ENCODE results near the gene TMEM53. TPM values are rescaled to one million over a fixed set of nuclear protein-coding genes. Genes with fewer than 3 reads are reported as not detected.

TMEM53 gene
- total and polyA plus RNA-seq, 2 donors (not counting 1 experiment from before 2014, with no cell fraction given), result 8.1 to 11.6 TPM

DNA sequence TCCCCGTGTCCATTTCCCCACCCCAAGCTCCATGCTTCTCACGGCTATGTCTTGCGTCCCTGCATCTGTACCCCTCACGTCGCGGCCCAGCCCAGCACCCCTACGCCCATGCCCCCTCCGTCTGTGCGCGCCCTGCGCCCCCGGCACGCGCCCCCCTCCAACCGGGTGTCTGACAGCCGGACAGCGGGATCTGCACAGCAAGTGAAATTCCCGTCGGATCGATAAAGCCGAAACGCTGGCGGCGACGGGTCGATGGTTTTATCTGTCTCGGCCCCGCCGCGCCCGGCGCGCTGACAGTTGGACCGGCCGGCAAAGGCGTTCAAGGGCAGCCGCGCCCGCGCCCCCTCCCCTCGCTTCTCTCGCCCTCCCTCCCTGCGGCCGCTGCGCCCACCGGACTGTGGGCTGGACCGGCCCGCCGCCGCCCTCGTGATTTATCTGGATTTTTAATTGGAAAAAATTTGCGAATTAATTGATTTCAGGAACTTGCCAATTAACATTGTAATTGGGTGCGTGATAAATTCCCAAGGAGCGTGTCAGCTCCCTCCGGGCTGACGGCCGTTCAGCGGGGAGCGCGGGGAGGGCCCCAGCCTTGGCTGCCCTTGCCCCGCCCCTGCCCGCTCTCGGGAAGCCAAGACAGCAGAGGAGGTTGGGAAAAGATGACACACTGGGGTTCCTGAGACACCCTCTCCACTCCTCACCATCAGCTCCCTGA is 57.1 kb downstream of the TMEM53 start:
- Histone ChIP-seq H3K9me3 (ENCODE audit: control insufficient read depth, insufficient read depth, low read depth, low read length) (no peaks in the 10 kb centered on the region), H3K4me2 (ENCODE audit: extremely low read depth, insufficient read depth, low read length) (peak overlapping the region; percentile 78), H2AFZ (ENCODE audit: low read length) (peak overlapping the region; percentile 27), H3K79me2 (ENCODE audit: control insufficient read depth, insufficient read depth, low read length) (no peaks in the 10 kb centered on the region), H3K9ac (ENCODE audit: insufficient read depth, low read length) (peak overlapping the region; percentile 40), H3K4me1 (ENCODE audit: control insufficient read depth, extremely low read depth, insufficient read depth, low read length) (peaks cover 26% of the 10 kb centered on the region), H4K20me1 (ENCODE audit: control insufficient read depth, extremely low read depth, insufficient read depth, low read length) (no peaks in the 10 kb centered on the region), H3K36me3 (ENCODE audit: control insufficient read depth, insufficient read depth, low read length) (no peaks in the 10 kb centered on the region), H3K27me3 (ENCODE audit: control insufficient read depth, insufficient read depth, low read length) (no peaks in the 10 kb centered on the region), H3K27ac (ENCODE audit: insufficient read depth, low read length) (no peak overlapping the region), H3K4me3 (replicated peaks in 1 of 4; ENCODE audit: control extremely low read depth in 1 of 4, insufficient read depth in 1 of 4, low read depth in 3 of 4, low read length in 4 of 4) (peak overlapping the region; percentile 24 to 55 (median 25))
- DNase-seq (ENCODE audit: low read depth in 2 of 2), result peak; percentile 27 to 45
- no peak for TF ChIP-seq EZH2 (IDR thresholded peaks at IDR 0.05; ENCODE audit: low read length, missing control alignments)
- TF ChIP-seq, protein P1, sequence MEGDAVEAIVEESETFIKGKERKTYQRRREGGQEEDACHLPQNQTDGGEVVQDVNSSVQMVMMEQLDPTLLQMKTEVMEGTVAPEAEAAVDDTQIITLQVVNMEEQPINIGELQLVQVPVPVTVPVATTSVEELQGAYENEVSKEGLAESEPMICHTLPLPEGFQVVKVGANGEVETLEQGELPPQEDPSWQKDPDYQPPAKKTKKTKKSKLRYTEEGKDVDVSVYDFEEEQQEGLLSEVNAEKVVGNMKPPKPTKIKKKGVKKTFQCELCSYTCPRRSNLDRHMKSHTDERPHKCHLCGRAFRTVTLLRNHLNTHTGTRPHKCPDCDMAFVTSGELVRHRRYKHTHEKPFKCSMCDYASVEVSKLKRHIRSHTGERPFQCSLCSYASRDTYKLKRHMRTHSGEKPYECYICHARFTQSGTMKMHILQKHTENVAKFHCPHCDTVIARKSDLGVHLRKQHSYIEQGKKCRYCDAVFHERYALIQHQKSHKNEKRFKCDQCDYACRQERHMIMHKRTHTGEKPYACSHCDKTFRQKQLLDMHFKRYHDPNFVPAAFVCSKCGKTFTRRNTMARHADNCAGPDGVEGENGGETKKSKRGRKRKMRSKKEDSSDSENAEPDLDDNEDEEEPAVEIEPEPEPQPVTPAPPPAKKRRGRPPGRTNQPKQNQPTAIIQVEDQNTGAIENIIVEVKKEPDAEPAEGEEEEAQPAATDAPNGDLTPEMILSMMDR (conservative IDR thresholded peaks at IDR 0.05 in 1 of 2, IDR thresholded peaks at IDR 0.05 in 1 of 2; ENCODE audit: low read depth in 1 of 2, low read length in 2 of 2), result no peak

- Histone ChIP-seq H2AFZ (ENCODE audit: low read length) (peak overlapping the region; percentile 27), H3K79me2 (ENCODE audit: control insufficient read depth, insufficient read depth, low read length) (no peaks in the 10 kb centered on the region), H3K9me3 (ENCODE audit: control insufficient read depth, insufficient read depth, low read depth, low read length) (no peaks in the 10 kb centered on the region), H3K27ac (ENCODE audit: insufficient read depth, low read length) (no peak overlapping the region), H3K36me3 (ENCODE audit: control insufficient read depth, insufficient read depth, low read length) (no peaks in the 10 kb centered on the region), H3K4me3 (replicated peaks in 1 of 4; ENCODE audit: control extremely low read depth in 1 of 4, insufficient read depth in 1 of 4, low read depth in 3 of 4, low read length in 4 of 4) (peak overlapping the region in 2 of 4 experiments; percentile 25 to 55), H3K4me2 (ENCODE audit: extremely low read depth, insufficient read depth, low read length) (peak overlapping the region; percentile 78), H4K20me1 (ENCODE audit: control insufficient read depth, extremely low read depth, insufficient read depth, low read length) (no peaks in the 10 kb centered on the region), H3K27me3 (ENCODE audit: control insufficient read depth, insufficient read depth, low read length) (no peaks in the 10 kb centered on the region), H3K9ac (ENCODE audit: insufficient read depth, low read length) (no peak overlapping the region), H3K4me1 (ENCODE audit: control insufficient read depth, extremely low read depth, insufficient read depth, low read length) (peaks cover 21% of the 10 kb centered on the region)
- TF ChIP-seq, protein P1 (conservative IDR thresholded peaks at IDR 0.05 in 1 of 2, IDR thresholded peaks at IDR 0.05 in 1 of 2; ENCODE audit: low read depth in 1 of 2, low read length in 2 of 2), result no peak
- TF ChIP-seq EZH2 (IDR thresholded peaks at IDR 0.05; ENCODE audit: low read length, missing control alignments), result peak; percentile 31
- no peak for DNase-seq (ENCODE audit: low read depth in 2 of 2)
Measured at GRCh38 chr1:44616284-44616990, 57.8 kb downstream of the TMEM53 start.

GRCh38 chr1:44613941-44614340 is 60.3 kb downstream of the TMEM53 start:
- Histone ChIP-seq H3K36me3 (ENCODE audit: control insufficient read depth, insufficient read depth, low read length) (no peaks in the 10 kb centered on the region), H3K4me2 (ENCODE audit: extremely low read depth, insufficient read depth, low read length) (no peak overlapping the region), H4K20me1 (ENCODE audit: control insufficient read depth, extremely low read depth, insufficient read depth, low read length) (no peaks in the 10 kb centered on the region), H3K4me1 (ENCODE audit: control insufficient read depth, extremely low read depth, insufficient read depth, low read length) (peaks cover 10% of the 10 kb centered on the region), H2AFZ (ENCODE audit: low read length) (no peak overlapping the region), H3K27ac (ENCODE audit: insufficient read depth, low read length) (no peak overlapping the region), H3K9me3 (ENCODE audit: control insufficient read depth, insufficient read depth, low read depth, low read length) (no peaks in the 10 kb centered on the region), H3K27me3 (ENCODE audit: control insufficient read depth, insufficient read depth, low read length) (no peaks in the 10 kb centered on the region), H3K9ac (ENCODE audit: insufficient read depth, low read length) (no peak overlapping the region), H3K4me3 (replicated peaks in 1 of 4; ENCODE audit: control extremely low read depth in 1 of 4, insufficient read depth in 1 of 4, low read depth in 3 of 4, low read length in 4 of 4) (no peak overlapping the region), H3K79me2 (ENCODE audit: control insufficient read depth, insufficient read depth, low read length) (no peaks in the 10 kb centered on the region)
- TF ChIP-seq EZH2 (IDR thresholded peaks at IDR 0.05; ENCODE audit: low read length, missing control alignments), result no peak
- TF ChIP-seq, protein P1 (conservative IDR thresholded peaks at IDR 0.05 in 1 of 2, IDR thresholded peaks at IDR 0.05 in 1 of 2; ENCODE audit: low read depth in 1 of 2, low read length in 2 of 2), result no peak
- DNase-seq (ENCODE audit: low read depth in 2 of 2), result no peak
